HG03565 (cell line): Measurements from ENCODE around the gene CKM.
"Not testable (repeated sequence)": the region's sequence is repeated elsewhere in the genome, so short reads cannot be mapped to it uniquely, and the experiment has no call there.

Experiments
- ATAC-seq: cut with Tn5 transposase; IDR thresholded peaks from one replicate; pipeline ENCODE4 v1.9.1; 2021; ENCODE audit warnings: mild to moderate bottlenecking, moderate library complexity; ENCODE audit not compliant: unreplicated experiment

CKM gene

GRCh38 chr19:45349430-45349941 is 26.8 kb upstream of the CKM start:
- no peak for ATAC-seq

DNA sequence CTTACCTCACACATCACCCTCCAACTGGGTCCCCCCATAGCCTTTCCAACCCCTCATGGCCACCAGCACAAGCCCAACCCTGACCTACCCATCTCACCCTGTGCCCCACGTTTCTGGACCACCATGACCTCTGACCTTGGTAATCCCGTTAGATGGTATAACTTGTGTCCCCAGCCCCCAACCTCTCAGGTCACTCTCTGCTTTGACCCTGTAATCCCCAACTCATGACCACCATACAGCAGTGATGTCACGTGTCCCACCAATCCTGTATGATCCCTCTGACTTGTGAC is 26.4 kb upstream of the CKM start:
- no peak for ATAC-seq

- ATAC-seq: no peak
Observed at GRCh38 chr19:45348367-45349125, 25.9 kb upstream of the CKM start.

GRCh38 chr19:45347570-45348366 is 25.1 kb upstream of the CKM start:
- ATAC-seq: no peak

DNA sequence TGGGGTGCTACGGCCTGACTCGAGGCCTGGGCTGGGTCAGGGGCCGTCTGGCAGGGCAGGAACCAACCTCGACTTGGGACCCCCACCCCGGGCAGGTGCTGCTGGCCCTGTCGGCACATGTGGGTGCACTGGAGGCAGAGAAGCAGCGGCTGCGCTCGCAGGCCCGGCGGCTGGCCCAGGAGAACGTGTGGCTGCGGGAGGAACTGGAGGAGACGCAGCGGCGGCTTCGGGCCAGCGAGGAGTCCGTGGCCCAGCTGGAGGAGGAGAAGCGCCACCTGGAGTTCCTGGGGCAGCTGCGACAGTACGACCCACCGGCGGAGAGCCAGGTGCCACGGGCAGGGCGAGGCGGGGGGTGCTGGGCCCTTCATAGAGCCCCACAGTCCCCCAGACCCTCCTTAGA is 23.8 kb upstream of the CKM start:
- no peak for ATAC-seq

DNA sequence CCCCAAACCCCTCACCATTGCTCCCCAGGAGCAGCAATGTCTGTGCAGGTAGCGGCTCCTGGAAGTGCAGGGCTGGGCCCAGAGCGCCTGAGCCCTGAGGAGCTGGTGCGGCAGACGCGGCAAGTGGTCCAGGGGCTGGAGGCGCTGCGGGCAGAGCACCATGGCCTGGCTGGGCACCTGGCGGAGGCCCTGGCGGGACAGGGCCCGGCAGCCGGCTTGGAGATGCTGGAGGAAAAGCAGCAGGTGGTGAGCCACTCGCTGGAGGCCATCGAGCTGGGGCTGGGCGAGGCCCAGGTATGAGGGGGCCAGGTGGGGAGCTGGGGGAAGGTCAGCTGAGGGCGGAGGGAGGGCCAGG is 22.8 kb upstream of the CKM start:
- ATAC-seq: no peak

- ATAC-seq: no peak
Observed at GRCh38 chr19:45344621-45345505, 22.2 kb upstream of the CKM start.

GRCh38 chr19:45342911-45343310 is 20.2 kb upstream of the CKM start:
- no peak for ATAC-seq

- no peak for ATAC-seq
Observed at GRCh38 chr19:45340899-45341453, 18.3 kb upstream of the CKM start.

DNA sequence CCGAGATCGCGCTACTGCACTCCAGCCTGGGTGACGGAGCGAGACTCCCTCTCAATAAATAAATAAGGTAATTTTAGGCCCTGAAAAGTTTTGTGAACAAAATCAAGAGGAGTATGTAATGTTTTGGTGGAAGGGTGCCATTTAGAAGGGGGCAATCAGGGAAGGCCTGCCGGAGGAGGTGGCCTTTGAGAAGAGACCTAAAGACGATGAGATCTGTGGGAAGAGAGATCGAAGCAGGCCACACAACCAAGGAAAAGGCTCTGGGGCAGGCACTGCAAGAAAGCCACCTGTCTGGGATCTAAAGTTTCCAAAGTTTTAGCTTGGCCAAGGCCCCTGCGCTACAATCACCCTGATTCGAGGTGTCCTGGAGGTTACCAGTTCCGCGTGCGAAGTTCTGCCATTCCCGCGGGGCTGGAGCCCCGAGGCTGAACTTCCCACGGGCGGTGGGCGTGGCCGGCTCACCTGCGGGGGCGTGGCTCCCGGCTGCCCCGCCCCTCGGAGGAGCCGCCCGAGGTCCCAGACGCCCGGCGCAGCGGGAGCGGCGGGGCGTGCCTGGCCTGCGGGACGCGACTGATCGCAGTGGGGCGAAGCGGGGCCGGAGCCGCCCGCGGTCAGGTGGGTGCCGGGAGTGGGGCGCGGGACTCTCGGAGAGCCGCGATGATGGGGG is 17.7 kb upstream of the CKM start, which contains the start of gene KLC3:
Gene KLC3 (plus strand): TSS at position 519 of the 667 bp plus-strand sequence. CDS start 4,792 bp downstream, outside the sequence.
- ATAC-seq: no peak

DNA sequence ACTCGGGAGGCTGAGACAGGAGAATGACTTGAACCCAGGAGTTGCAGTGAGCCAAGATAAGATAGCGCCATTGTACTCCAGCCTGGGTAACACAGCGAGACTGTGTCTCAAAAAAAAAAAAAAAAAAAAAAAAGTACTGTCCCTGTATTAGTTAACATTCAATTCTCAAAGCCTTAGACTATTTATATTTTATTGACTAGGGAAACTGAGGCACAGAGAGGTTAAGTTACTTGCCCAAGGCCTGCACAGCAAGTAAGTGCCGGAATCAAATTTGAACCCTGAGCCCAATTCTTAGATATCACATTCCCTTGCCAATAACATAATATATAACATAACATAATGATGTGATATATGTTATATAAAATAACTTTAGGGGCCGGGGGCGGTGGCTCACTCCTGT is 17.0 kb upstream of the CKM start:
- ATAC-seq: no peak

GRCh38 chr19:45336696-45337251 is 14.1 kb upstream of the CKM start:
- ATAC-seq: no peak

GRCh38 chr19:45334881-45335280 is 12.2 kb upstream of the CKM start:
- not testable (repeated sequence) for ATAC-seq

- ATAC-seq: no peak
Observed at GRCh38 chr19:45333609-45334303, 11.1 kb upstream of the CKM start.

DNA sequence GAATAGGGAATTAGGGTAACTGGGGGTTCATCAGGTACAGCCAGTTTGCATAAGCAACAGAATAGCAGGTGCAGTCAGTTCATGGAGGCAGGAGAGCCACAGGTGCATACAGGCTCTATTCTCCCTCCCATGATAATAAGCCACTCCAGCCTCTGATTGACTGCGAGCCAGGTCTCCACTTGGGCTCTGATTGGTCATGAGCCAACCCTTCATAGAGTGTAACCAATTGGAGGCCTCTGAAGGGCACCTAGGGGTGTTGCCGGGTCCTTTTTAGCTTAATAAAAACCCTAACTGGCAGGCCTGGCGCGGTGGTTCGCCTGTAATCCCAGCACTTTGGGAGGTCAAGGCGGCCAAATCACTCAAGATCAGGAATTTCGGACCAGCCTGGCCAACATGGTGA is 8.7 kb upstream of the CKM start:
- no peak for ATAC-seq

GRCh38 chr19:45327404-45328143 is 4.9 kb upstream of the CKM start:
- no peak for ATAC-seq

GRCh38 chr19:45324349-45324907 is 1.8 kb upstream of the CKM start:
- no peak for ATAC-seq

DNA sequence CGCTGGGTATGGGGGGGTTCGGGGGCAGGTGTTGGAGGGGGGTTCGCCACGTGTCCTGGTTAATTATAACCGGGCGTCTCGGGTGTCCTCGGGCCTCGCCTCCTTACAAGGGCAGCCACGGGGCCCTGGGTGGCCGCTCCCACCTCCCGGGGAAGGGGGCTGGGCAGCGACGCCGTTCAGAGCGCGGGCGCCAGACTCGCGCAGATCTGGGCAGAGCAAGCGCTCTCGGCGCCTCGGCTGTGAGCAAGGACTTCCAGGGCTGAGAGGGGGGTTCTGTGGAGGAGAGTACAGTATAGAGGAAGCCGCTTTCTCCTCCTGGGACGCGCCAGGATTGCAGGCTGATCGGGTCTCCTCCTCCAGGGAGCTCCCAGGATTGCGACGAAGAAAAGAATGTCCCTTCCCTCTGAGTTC is 1.0 kb upstream of the CKM start:
- ATAC-seq: no peak

DNA sequence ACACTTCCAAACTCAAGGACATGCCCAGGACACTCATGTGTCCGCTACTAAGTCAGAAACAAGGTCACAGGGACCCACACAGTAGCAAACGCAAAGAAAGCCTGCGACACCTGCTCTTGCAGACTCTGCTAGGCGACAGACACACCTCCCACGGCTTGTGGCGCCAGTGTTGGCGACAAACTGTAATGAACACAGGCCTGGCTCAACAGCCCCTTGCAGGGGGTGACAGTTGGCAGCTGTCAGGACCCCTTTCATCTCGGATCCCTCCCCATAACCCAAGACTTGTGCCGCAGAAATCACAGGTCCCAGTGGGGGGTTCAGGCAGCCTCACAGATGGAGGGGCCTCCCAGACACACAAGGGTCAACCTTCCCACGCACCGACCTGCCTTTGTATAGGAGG is 364 bp downstream of the CKM start:
- ATAC-seq: no peak
